ENCODE measurements around the gene LTBP1. TPM values are rescaled to one million over a fixed set of nuclear protein-coding genes. Genes with fewer than 3 reads are reported as not detected.

Gene LTBP1
- total and polyA plus RNA-seq, 2 donors (not counting 1 experiment from before 2014, with no cell fraction given): 0.69 TPM; not detected in 1

GRCh38 chr2:33130544-33130943, 183.8 kb downstream of the LTBP1 start:
- Mint-ChIP-seq H3K4me3 (no peak overlapping the region), H3K9me3 (ENCODE audit: insufficient read depth) (no peaks in the 10 kb centered on the region), H3K27me3 (peaks cover 4% of the 10 kb centered on the region), H3K4me1 (no peaks in the 10 kb centered on the region), H3K27ac (no peak overlapping the region)
- H3K4me1 ChIP-seq (ENCODE audit: control insufficient read depth in 2 of 2, insufficient read depth in 2 of 2, low read length in 2 of 2): no peaks in the 10 kb centered on the region
- no peaks in the 10 kb centered on the region for H3K27me3 ChIP-seq (replicated peaks in 1 of 4; ENCODE audit: control extremely low read depth in 1 of 4, control insufficient read depth in 3 of 4, insufficient read depth in 4 of 4, low read length in 3 of 4)
- no peak overlapping the region for H3K9ac ChIP-seq (ENCODE audit: low read length)
- ATAC-seq (ENCODE audit: low read depth) (no peak), DNase-seq (no peak)
- no peak for TF ChIP-seq EZH2 (IDR thresholded peaks at IDR 0.05; ENCODE audit: borderline replicate concordance, insufficient read depth, low read depth, low read length, poor library complexity, severe bottlenecking)
- no peak for TF ChIP-seq CTCF (IDR thresholded peaks at IDR 0.05)
- no peaks in the 10 kb centered on the region for H4K20me1 ChIP-seq (ENCODE audit: control insufficient read depth, insufficient read depth, low read length, poor library complexity, severe bottlenecking)
- H3K36me3 ChIP-seq (replicated peaks in 1 of 2; ENCODE audit: control extremely low read depth in 1 of 2, control insufficient read depth in 1 of 2, extremely low read depth in 1 of 2, insufficient read depth in 2 of 2, low read length in 1 of 2): no peaks in the 10 kb centered on the region
- CTCF ChIA-PET: no interaction called here
- POLR2A ChIA-PET: no interaction called here
- H2AFZ ChIP-seq (ENCODE audit: insufficient read depth, low read depth, low read length, poor library complexity, severe bottlenecking): no peak overlapping the region
- WGBS (ENCODE audit: insufficient coverage): 56% methylated on average over 1 of the region's 6 CpGs
- H3K4me3 ChIP-seq (ENCODE audit: control extremely low read depth in 1 of 5, extremely low read depth in 1 of 5, insufficient read depth in 1 of 5, low read depth in 2 of 5, low read length in 4 of 5): no peak overlapping the region
- H3K79me2 ChIP-seq (ENCODE audit: control insufficient read depth, insufficient read depth, low read length): no peaks in the 10 kb centered on the region
- intact Hi-C loops (cut with micrococcal nuclease): no loop called here
- H3K9me3 ChIP-seq (ENCODE audit: control extremely low read depth in 1 of 3, control insufficient read depth in 2 of 3, insufficient read depth in 1 of 3, low read length in 2 of 3): no peaks in the 10 kb centered on the region
- H3K4me2 ChIP-seq (replicated peaks; ENCODE audit: low read depth, low read length, poor library complexity, severe bottlenecking): no peak overlapping the region
- H3K27ac ChIP-seq (ENCODE audit: low read length in 2 of 2): no peak overlapping the region

GRCh38 chr2:33131111-33131510, 184.4 kb downstream of the LTBP1 start:
- intact Hi-C loops (cut with micrococcal nuclease): no loop called here
- Mint-ChIP-seq H3K4me3 (no peak overlapping the region), H3K27me3 (peaks cover 9% of the 10 kb centered on the region), H3K9me3 (ENCODE audit: insufficient read depth) (no peaks in the 10 kb centered on the region), H3K27ac (no peak overlapping the region), H3K4me1 (no peaks in the 10 kb centered on the region)
- no peak overlapping the region for H3K4me3 ChIP-seq (ENCODE audit: control extremely low read depth in 1 of 5, extremely low read depth in 1 of 5, insufficient read depth in 1 of 5, low read depth in 2 of 5, low read length in 4 of 5)
- no peak overlapping the region for H3K27ac ChIP-seq (ENCODE audit: low read length in 2 of 2)
- CTCF ChIA-PET: no interaction called here
- POLR2A ChIA-PET: no interaction called here
- no peaks in the 10 kb centered on the region for H3K4me1 ChIP-seq (ENCODE audit: control insufficient read depth in 2 of 2, insufficient read depth in 2 of 2, low read length in 2 of 2)
- H3K4me2 ChIP-seq (replicated peaks; ENCODE audit: low read depth, low read length, poor library complexity, severe bottlenecking): no peak overlapping the region
- no peaks in the 10 kb centered on the region for H3K36me3 ChIP-seq (replicated peaks in 1 of 2; ENCODE audit: control extremely low read depth in 1 of 2, control insufficient read depth in 1 of 2, extremely low read depth in 1 of 2, insufficient read depth in 2 of 2, low read length in 1 of 2)
- DNase-seq (no peak), ATAC-seq (ENCODE audit: low read depth) (no peak)
- no peaks in the 10 kb centered on the region for H3K27me3 ChIP-seq (replicated peaks in 1 of 4; ENCODE audit: control extremely low read depth in 1 of 4, control insufficient read depth in 3 of 4, insufficient read depth in 4 of 4, low read length in 3 of 4)
- no peak overlapping the region for H2AFZ ChIP-seq (ENCODE audit: insufficient read depth, low read depth, low read length, poor library complexity, severe bottlenecking)
- 100% methylated on average over 2 of the region's 4 CpGs for WGBS (ENCODE audit: insufficient coverage)
- TF ChIP-seq EZH2 (IDR thresholded peaks at IDR 0.05; ENCODE audit: borderline replicate concordance, insufficient read depth, low read depth, low read length, poor library complexity, severe bottlenecking): no peak
- no peak for TF ChIP-seq CTCF (IDR thresholded peaks at IDR 0.05)
- H3K79me2 ChIP-seq (ENCODE audit: control insufficient read depth, insufficient read depth, low read length): no peaks in the 10 kb centered on the region
- no peaks in the 10 kb centered on the region for H3K9me3 ChIP-seq (ENCODE audit: control extremely low read depth in 1 of 3, control insufficient read depth in 2 of 3, insufficient read depth in 1 of 3, low read length in 2 of 3)
- no peaks in the 10 kb centered on the region for H4K20me1 ChIP-seq (ENCODE audit: control insufficient read depth, insufficient read depth, low read length, poor library complexity, severe bottlenecking)
- no peak overlapping the region for H3K9ac ChIP-seq (ENCODE audit: low read length)
